Anterior cingulate cortex (tissue), 58 donors: Measurements from ENCODE around the gene HINT3.
A peak's percentile ranks its signal among the peaks of the same experiment; 100 is the strongest.
"Not testable (repeated sequence)": the region's sequence is repeated elsewhere in the genome, so short reads cannot be mapped to it uniquely, and the experiment has no call there.

ENCODE experiments used
- DNase-seq, 58 donors: peaks; one replicate each; lab custom pipeline; 2025; lab: John Stamatoyannopoulos, UW

The HINT3 gene

GRCh38 chr6:125939026-125939425, 17.5 kb upstream of the HINT3 start:
- no peak for DNase-seq

GRCh38 chr6:125939791-125940190, 16.8 kb upstream of the HINT3 start:
- no peak for DNase-seq

GRCh38 chr6:125940247-125941041, 16.1 kb upstream of the HINT3 start:
- no peak for DNase-seq

- DNase-seq, result no peak
Observed at GRCh38 chr6:125942672-125943527, 13.7 kb upstream of the HINT3 start.

- no peak for DNase-seq
Observed at GRCh38 chr6:125943528-125944433, 12.8 kb upstream of the HINT3 start.

GRCh38 chr6:125944434-125944816, 12.1 kb upstream of the HINT3 start:
- DNase-seq, result peak in 25 of 58 donors; percentile 4 to 76 (median 32)

- no peak for DNase-seq
Observed at GRCh38 chr6:125944896-125945295, 11.7 kb upstream of the HINT3 start.

GRCh38 chr6:125945378-125946141, 11.0 kb upstream of the HINT3 start:
- no peak for DNase-seq

- no peak for DNase-seq
Observed at GRCh38 chr6:125947615-125948014, 9.0 kb upstream of the HINT3 start.

GRCh38 chr6:125948455-125948854, 8.1 kb upstream of the HINT3 start:
- no peak for DNase-seq

- DNase-seq, result no peak
Observed at GRCh38 chr6:125949069-125949468, 7.5 kb upstream of the HINT3 start.

- DNase-seq, result no peak
Observed at GRCh38 chr6:125950293-125950692, 6.3 kb upstream of the HINT3 start.

GRCh38 chr6:125950716-125951115, 5.9 kb upstream of the HINT3 start:
- not testable (repeated sequence) for DNase-seq

GRCh38 chr6:125951323-125951722, 5.2 kb upstream of the HINT3 start:
- DNase-seq, result no peak

- no peak for DNase-seq
Observed at GRCh38 chr6:125952764-125953501, 3.6 kb upstream of the HINT3 start.

- no peak for DNase-seq
Observed at GRCh38 chr6:125953502-125953875, 3.1 kb upstream of the HINT3 start.

GRCh38 chr6:125954735-125955339, 1.7 kb upstream of the HINT3 start:
- no peak for DNase-seq

GRCh38 chr6:125955973-125956372, 597 bp upstream of the HINT3 start:
- no peak for DNase-seq

- DNase-seq, result no peak
Observed at GRCh38 chr6:125957391-125957693, 772 bp downstream of the HINT3 start.
